ENCODE data around the gene TATDN3. TPM values are rescaled to one million over a fixed set of nuclear protein-coding genes. Genes with fewer than 3 reads are reported as not detected.

TATDN3 gene
- polyA plus RNA-seq, 1 of the 3 experiments (the other 2 are of a cell fraction): 5.2 TPM

- H3K4me2 ChIP-seq: no peak overlapping the region
- ChIA-PET POLR2A (no interaction called here), CTCF (no interaction called here)
Observed at GRCh38 chr1:212853658-212854057, 62.0 kb downstream of the TATDN3 start.

More at GRCh38 chr1:212853658-212854057, 62.0 kb downstream of the TATDN3 start:
- H3K9ac ChIP-seq: no peak overlapping the region
- H3K4me1 ChIP-seq (ENCODE audit: control insufficient read depth in 1 of 2, insufficient read depth in 2 of 2, low read depth in 1 of 2, low read length in 1 of 2): peaks cover 0 to 9% of the 10 kb centered on the region in 2 experiments; a peak in 1 of 4 replicates
- H3K27me3 ChIP-seq (ENCODE audit: insufficient read depth): no peaks in the 10 kb centered on the region
- H3K4me3 ChIP-seq (ENCODE audit: low read depth in 2 of 2, low read length in 1 of 2): no peak overlapping the region
- H2AFZ ChIP-seq (ENCODE audit: low read depth): no peak overlapping the region
- no peaks in the 10 kb centered on the region for H3K9me3 ChIP-seq
- H3F3A ChIP-seq (replicated peaks; ENCODE audit: insufficient read depth): peaks cover 8% of the 10 kb centered on the region
- H3K9me2 ChIP-seq: no peaks in the 10 kb centered on the region
- peaks cover 13% of the 10 kb centered on the region; the same call in 1 of the 2 replicates for H3K79me2 ChIP-seq (ENCODE audit: insufficient read depth)
- TF ChIP-seq REST (IDR thresholded peaks at IDR 0.05; ENCODE audit: low read depth, low read length) (no peak), USF1 (IDR thresholded peaks at IDR 0.05; ENCODE audit: borderline replicate concordance, low read depth) (no peak), RCOR1 (IDR thresholded peaks at IDR 0.05; ENCODE audit: low read length) (no peak), FOXJ3 (CRISPR knock-in tag; IDR thresholded peaks at IDR 0.05) (no peak), NRF1 (IDR thresholded peaks at IDR 0.05; ENCODE audit: low read depth, low read length) (no peak), EZH2phosphoT487 (IDR thresholded peaks at IDR 0.05; ENCODE audit: borderline replicate concordance, low read depth) (no peak), ELF1 (IDR thresholded peaks at IDR 0.05) (no peak), TEAD4 (IDR thresholded peaks at IDR 0.05; ENCODE audit: borderline replicate concordance, insufficient read depth) (no peak), TAF1 (IDR thresholded peaks at IDR 0.05; ENCODE audit: borderline replicate concordance, low read depth, low read length) (no peak), RAD21 (IDR thresholded peaks at IDR 0.05; ENCODE audit: low read length) (no peak), ZBTB33 (IDR thresholded peaks at IDR 0.05; ENCODE audit: borderline replicate concordance, low read depth) (no peak), NFIC (IDR thresholded peaks at IDR 0.05; ENCODE audit: borderline replicate concordance) (no peak), FOXM1 (IDR thresholded peaks at IDR 0.05; ENCODE audit: low read depth) (no peak), FOSL2 (IDR thresholded peaks at IDR 0.05; ENCODE audit: borderline replicate concordance, low read depth) (no peak), MEF2A (IDR thresholded peaks at IDR 0.05; ENCODE audit: borderline replicate concordance, low read depth) (no peak), USF2 (IDR thresholded peaks at IDR 0.05; ENCODE audit: borderline replicate concordance, low read depth, low read length) (no peak), IRF3 (IDR thresholded peaks at IDR 0.05; ENCODE audit: low read depth, low read length) (no peak)
- no peak overlapping the region for H3K27ac ChIP-seq (ENCODE audit: low read depth in 2 of 2, low read length in 1 of 2)
- no peaks in the 10 kb centered on the region for H4K20me1 ChIP-seq (ENCODE audit: insufficient read depth)
- 75% methylated on average over 5 of the region's 5 CpGs for WGBS (ENCODE audit: low lambda C conversion rate)
- H3K36me3 ChIP-seq (replicated peaks in 1 of 2; ENCODE audit: control insufficient read depth in 1 of 2, insufficient read depth in 2 of 2, low read length in 1 of 2): no peaks in the 10 kb centered on the region
- no peak for DNase-seq
